Cardiac muscle cell (in vitro differentiated cells and primary cell): Measurements from ENCODE around the gene TMEM154. TPM values are rescaled to one million over a fixed set of nuclear protein-coding genes. Genes with fewer than 3 reads are reported as not detected.

Experiments used
- DNase-seq, 2 donors: peaks; one replicate each; pipeline versions ENCODE4 v3.0.0 to v3.0.0-alpha.2; 2010 to 2017; ENCODE audit warnings: low read depth in 1 of 2, low spot score in 1 of 2
- H3K27ac ChIP-seq: fragments of 200-600 bp; sonication (generic); 2 replicates; pipeline ENCODE4 v1.5.1; 2016
- H3K27me3 ChIP-seq: fragments of 200-600 bp; sonication (generic); 2 replicates; pipeline ENCODE4 v1.6.0; 2016; ENCODE audit warnings: control low read depth
- H3K36me3 ChIP-seq: fragments of 200-600 bp; sonication (generic); 2 replicates; pipeline ENCODE4 v1.5.1; 2016; ENCODE audit warnings: control low read depth
- H3K4me1 ChIP-seq: fragments of 200-600 bp; sonication (generic); 2 replicates; pipeline ENCODE4 v1.8.1; 2017; ENCODE audit warnings: low read depth, mild to moderate bottlenecking, mixed run types
- H3K4me3 ChIP-seq: fragments of 200-600 bp; sonication (generic); 2 replicates; pipeline ENCODE4 v1.5.1; 2016; ENCODE audit warnings: mild to moderate bottlenecking
- H3K9me3 ChIP-seq: fragments of 200-600 bp; sonication (generic); 2 replicates; pipeline ENCODE4 v1.5.1; 2017; ENCODE audit warnings: low read depth, mild to moderate bottlenecking, control low read depth
- CTCF ChIP-seq: IDR thresholded peaks from 2 replicates; pipeline ENCODE4 v1.5.1; 2012; ENCODE audit warnings: low read depth, mild to moderate bottlenecking, low read length
- polyA plus RNA-seq: library from polyadenylated mRNA; unstranded; fragments of >200 nt; fragmentation: Nextera tagmentation; extraction: Ambion mirVana; gene quantifications from 2 replicates; pipeline ENCODE4 v1.2.1, GENCODE V29; 2016
- total RNA-seq: library from RNA; depleted of rRNA; stranded (reverse); fragments of >200 nt; gene quantifications from 2 replicates; pipeline ENCODE4 v1.2.3, GENCODE V29; 2016

The TMEM154 gene
- total and polyA plus RNA-seq, 2 experiments from 2014 or later = 0.12 to 0.21 TPM

DNA sequence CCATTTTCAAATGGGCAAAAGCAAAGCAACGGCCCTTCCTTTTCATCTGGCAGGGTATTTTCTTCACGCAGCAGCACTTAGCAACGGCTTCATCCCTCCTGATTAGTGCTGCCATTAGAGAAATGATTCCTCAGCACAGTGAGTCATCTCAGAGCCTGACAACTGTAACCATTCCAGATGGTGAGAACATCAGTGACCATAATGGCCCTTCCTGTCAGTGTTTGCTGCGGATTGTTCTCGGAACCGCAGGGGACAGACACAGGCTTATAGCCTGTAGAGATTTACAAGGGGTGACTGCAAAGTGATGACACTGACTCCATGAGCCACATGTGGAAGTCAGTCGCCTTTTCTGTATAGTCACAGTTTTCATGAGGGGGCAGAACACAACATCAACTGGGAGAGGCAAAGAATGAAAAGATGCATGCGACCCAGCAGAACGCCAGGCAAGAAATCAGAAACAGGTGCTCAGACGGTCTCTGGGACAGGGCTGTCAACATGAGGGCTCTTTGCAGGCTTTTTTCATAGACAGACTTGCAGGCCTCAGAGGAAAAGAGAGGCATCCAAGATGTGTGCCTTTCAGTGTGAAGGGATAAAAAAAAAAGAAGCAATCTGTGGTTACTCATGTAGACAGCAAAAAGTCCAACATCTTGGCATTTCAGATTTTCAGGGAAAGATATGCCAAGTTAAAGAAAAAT, 74.0 kb downstream of the TMEM154 start:
- DNase-seq = peak in 1 of 2 donors; percentile 56
- no peaks in the 10 kb centered on the region for H3K36me3 ChIP-seq
- no peak for TF ChIP-seq CTCF
- no peak overlapping the region for H3K27ac ChIP-seq
- H3K4me3 ChIP-seq = no peak overlapping the region
- no peaks in the 10 kb centered on the region for H3K27me3 ChIP-seq
- no peaks in the 10 kb centered on the region for H3K9me3 ChIP-seq
- H3K4me1 ChIP-seq = peaks cover 18% of the 10 kb centered on the region

DNA sequence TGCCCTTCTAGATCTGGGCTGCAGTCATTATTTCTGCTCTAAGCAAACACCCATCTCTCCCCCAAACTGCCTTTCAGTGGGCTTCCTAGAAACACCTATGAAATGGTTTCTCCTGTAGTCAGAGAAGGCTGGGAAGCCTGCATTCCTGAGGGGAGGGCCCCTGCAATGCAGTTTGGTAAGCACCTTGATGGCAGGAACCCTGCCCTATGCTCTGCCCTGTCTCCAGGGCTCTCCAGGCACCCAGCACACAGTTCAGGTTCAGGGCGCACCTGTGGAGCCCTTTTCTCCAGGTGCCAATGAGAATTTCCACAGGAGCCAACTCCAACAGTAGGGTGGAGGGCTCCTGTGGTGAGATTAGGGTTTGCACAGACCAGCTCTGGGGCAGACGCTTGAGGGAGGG, 74.8 kb downstream of the TMEM154 start:
- no peak for TF ChIP-seq CTCF
- Histone ChIP-seq H3K4me1 (peaks cover 18% of the 10 kb centered on the region), H3K4me3 (no peak overlapping the region), H3K36me3 (no peaks in the 10 kb centered on the region), H3K27ac (no peak overlapping the region), H3K9me3 (no peaks in the 10 kb centered on the region), H3K27me3 (no peaks in the 10 kb centered on the region)
- no peak for DNase-seq

- no peaks in the 10 kb centered on the region for H3K9me3 ChIP-seq
- no peak for DNase-seq
- no peak for TF ChIP-seq CTCF
Observed at GRCh38 chr4:152601156-152601555, 78.6 kb downstream of the TMEM154 start.

GRCh38 chr4:152599636-152600035, 80.2 kb downstream of the TMEM154 start:
- no peak for TF ChIP-seq CTCF
- Histone ChIP-seq H3K4me3 (no peak overlapping the region), H3K27ac (no peak overlapping the region), H3K9me3 (no peaks in the 10 kb centered on the region), H3K4me1 (no peaks in the 10 kb centered on the region), H3K36me3 (no peaks in the 10 kb centered on the region), H3K27me3 (no peaks in the 10 kb centered on the region)
- no peak for DNase-seq

More at GRCh38 chr4:152601156-152601555, 78.6 kb downstream of the TMEM154 start:
- no peaks in the 10 kb centered on the region for H3K36me3 ChIP-seq
- no peak overlapping the region for H3K27ac ChIP-seq
- no peak overlapping the region for H3K4me3 ChIP-seq
- no peaks in the 10 kb centered on the region for H3K27me3 ChIP-seq
- H3K4me1 ChIP-seq = no peaks in the 10 kb centered on the region

DNA sequence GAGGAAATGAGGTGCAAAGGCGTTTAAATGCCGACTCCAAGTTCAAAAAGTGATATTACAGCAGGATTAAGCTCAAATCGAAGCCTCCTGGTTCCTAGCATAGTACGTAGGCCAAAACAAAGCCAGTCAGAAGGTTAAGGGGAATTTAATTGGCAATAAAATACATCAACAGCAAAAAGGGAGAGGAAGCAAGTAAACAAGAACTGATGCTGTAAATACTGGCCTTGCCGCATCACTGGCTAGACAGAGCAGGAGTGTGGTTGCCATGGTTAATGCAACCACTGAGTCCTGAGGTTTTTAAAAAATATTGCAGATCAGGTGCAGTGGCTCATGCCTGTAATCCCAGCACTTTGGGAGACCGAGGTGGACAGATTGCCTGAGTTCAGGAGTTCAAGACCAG, 80.7 kb downstream of the TMEM154 start:
- Histone ChIP-seq H3K4me3 (no peak overlapping the region), H3K4me1 (no peaks in the 10 kb centered on the region), H3K27me3 (no peaks in the 10 kb centered on the region), H3K27ac (no peak overlapping the region), H3K36me3 (no peaks in the 10 kb centered on the region), H3K9me3 (no peaks in the 10 kb centered on the region)
- no peak for TF ChIP-seq CTCF
- no peak for DNase-seq
